Right atrium auricular region (tissue), 2 donors: ENCODE results near the gene ACSF3. TPM values are rescaled to one million over a fixed set of nuclear protein-coding genes. Genes with fewer than 3 reads are reported as not detected.

Experiments
- DNase-seq: peaks from one replicate; pipeline ENCODE4 v3.0.0-alpha.2; 2019; ENCODE audit warnings: low spot score
- H3K27ac ChIP-seq, 2 donors: fragments of 200-600 bp; sonication (generic); 1 replicate in 1 of 2; 2 replicates in 1 of 2; pipeline ENCODE4 v1.5.1; 2016 to 2019
- H3K27me3 ChIP-seq, 2 donors: fragments of 200-600 bp; sonication (generic); one replicate each; pipeline versions ENCODE4 v1.5.1 to v1.6.0; 2017 to 2019
- H3K36me3 ChIP-seq: fragments of 200-600 bp; sonication (generic); one replicate; pipeline ENCODE4 v1.5.1; 2016
- H3K4me1 ChIP-seq, 2 donors: fragments of 200-600 bp; sonication (generic); one replicate each; pipeline versions ENCODE4 v1.5.1 to v1.6.0; 2017 to 2019
- H3K4me3 ChIP-seq, 2 donors: fragments of 200-600 bp; sonication (generic); 1 replicate in 1 of 2; 2 replicates in 1 of 2; pipeline ENCODE4 v1.5.1; 2017 to 2019; ENCODE audit warnings: mild to moderate bottlenecking in 1 of 2, moderate library complexity in 1 of 2
- H3K9me3 ChIP-seq, 2 donors: fragments of 200-600 bp; sonication (generic); one replicate each; pipeline ENCODE4 v1.5.1; 2019
- CTCF ChIP-seq, 2 donors: fragments of 200-600 bp; sonication (generic); IDR thresholded peaks; one replicate each; pipeline ENCODE4 v1.5.1; 2019; ENCODE audit warnings: antibody characterized with exemption in 2 of 2
- total RNA-seq, 2 donors: library from RNA; depleted of rRNA; stranded (reverse); fragments of >200 nt; gene quantifications; one replicate each; pipeline ENCODE4 v1.1.0, GENCODE V29; 2016

Gene ACSF3
- total RNA-seq, 2 donors from 2014 or later = 13.4 to 15.9 TPM

GRCh38 chr16:89200850-89201411 is 107.3 kb downstream of the ACSF3 start:
- H3K4me1 ChIP-seq = peaks cover 0 to 17% of the 10 kb centered on the region in 2 donors
- H3K27me3 ChIP-seq = peaks cover 4 to 20% of the 10 kb centered on the region in 2 donors
- H3K36me3 ChIP-seq = no peaks in the 10 kb centered on the region
- peak overlapping the region in 1 of 2 donors; percentile 45 for H3K4me3 ChIP-seq
- TF ChIP-seq CTCF (IDR thresholded peaks at IDR 0.05) = no peak
- no peak overlapping the region for H3K27ac ChIP-seq
- DNase-seq = no peak
- H3K9me3 ChIP-seq = no peaks in the 10 kb centered on the region

- Histone ChIP-seq H3K9me3 (no peaks in the 10 kb centered on the region), H3K27ac (no peak overlapping the region), H3K36me3 (no peaks in the 10 kb centered on the region), H3K4me1 (peaks cover 0 to 17% of the 10 kb centered on the region in 2 donors), H3K4me3 (peak overlapping the region; percentile 11 to 45), H3K27me3 (peaks cover 4 to 20% of the 10 kb centered on the region in 2 donors)
- no peak for DNase-seq
- TF ChIP-seq CTCF (IDR thresholded peaks at IDR 0.05) = no peak
These were observed 108.1 kb downstream of the ACSF3 start for GRCh38 chr16:89201439-89202377.

GRCh38 chr16:89202422-89203215 is 109.0 kb downstream of the ACSF3 start:
- no peak for DNase-seq
- H3K4me3 ChIP-seq = peak overlapping the region in 1 of 2 donors; percentile 45
- H3K27me3 ChIP-seq = peaks cover 4 to 20% of the 10 kb centered on the region in 2 donors
- no peaks in the 10 kb centered on the region for H3K36me3 ChIP-seq
- no peak for TF ChIP-seq CTCF (IDR thresholded peaks at IDR 0.05)
- H3K27ac ChIP-seq = no peak overlapping the region
- H3K9me3 ChIP-seq = no peaks in the 10 kb centered on the region
- H3K4me1 ChIP-seq = peaks cover 0 to 17% of the 10 kb centered on the region in 2 donors

Other genes starting within 250 kb of the ACSF3 start
- 10 to 100 TPM; 12.6 to 18.8 TPM for gene GALNS, start 236.9 kb upstream of the ACSF3 start, total RNA-seq
- gene TRAPPC2L, start 236.7 kb upstream of the ACSF3 start, total RNA-seq = 10 to 100 TPM; 30.7 to 33.0 TPM
- gene PABPN1L, start 227.2 kb upstream of the ACSF3 start, total RNA-seq = not detected
- gene CBFA2T3, start 116.6 kb upstream of the ACSF3 start, total RNA-seq = 1 to 10 TPM; 1.1 to 2.6 TPM
- not detected for gene CDH15, start 77.9 kb downstream of the ACSF3 start, total RNA-seq
- gene SLC22A31, start 106.7 kb downstream of the ACSF3 start, total RNA-seq = under 1 TPM in 1 of 2 donors, not detected in 1; 0.75 TPM
- gene ZNF778, start 123.9 kb downstream of the ACSF3 start, total RNA-seq = 1 to 10 TPM; 5.7 to 8.0 TPM